GM23248 (cell line): ENCODE measurements around the gene KANK4.

Source experiments
- EZH2 ChIP-seq: fragments of 200-600 bp; sonication (generic); IDR thresholded peaks from 2 replicates; pipeline ENCODE4 v1.6.1; 2018; ENCODE audit warnings: antibody characterized with exemption, mild to moderate bottlenecking; ENCODE audit not compliant: insufficient read depth, poor library complexity, severe bottlenecking
- EZH2phosphoT487 ChIP-seq: fragments of 200-600 bp; sonication (generic); IDR thresholded peaks from 2 replicates; pipeline ENCODE4 v1.6.1; 2018; ENCODE audit warnings: antibody characterized with exemption, moderate library complexity, mild to moderate bottlenecking, low read depth; ENCODE audit not compliant: insufficient read depth

DNA sequence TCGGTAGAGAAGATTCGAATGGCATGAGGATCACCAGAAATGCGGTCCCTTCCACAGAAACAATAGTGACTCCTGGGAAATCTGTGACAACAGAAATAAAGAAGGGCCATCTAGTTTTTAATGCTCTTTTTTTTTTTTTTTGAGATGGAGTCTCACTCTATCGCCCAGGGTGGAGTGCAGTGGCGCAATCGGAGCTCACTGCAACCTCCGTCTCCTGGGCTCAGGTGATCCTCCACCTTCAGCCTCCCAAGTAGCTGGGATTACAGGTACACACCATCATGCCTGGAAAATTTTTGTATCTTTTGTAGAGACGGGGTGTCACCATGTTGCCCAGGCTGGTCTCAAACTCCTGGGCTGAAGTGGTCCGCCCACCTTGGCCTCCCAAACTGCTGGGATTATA is 80.7 kb downstream of the KANK4 start:
- no peak for TF ChIP-seq EZH2phosphoT487
- TF ChIP-seq EZH2 = no peak
